HepG2 (cell line): ENCODE data around the gene SPOCD1. TPM values are rescaled to one million over a fixed set of nuclear protein-coding genes. Genes with fewer than 3 reads are reported as not detected.
A peak's percentile ranks its signal among the peaks of the same experiment; 100 is the strongest.

Experiments used
- ATAC-seq: fragments of 200-7000 bp; cut with Tn5 transposase; 3 replicates; pipeline ENCODE4 v1.9.1; 2020; ENCODE audit warnings: mild to moderate bottlenecking, moderate library complexity
- BruUV-seq: library from RNA; stranded (reverse); fragments of 400-500 nt; replicated peaks from 2 replicates; lab custom pipeline; 2021; lab: Mats Ljungman, UMichigan
- CTCF ChIA-PET: fragments of 300-600 bp; formaldehyde crosslinking; extraction: SDS; loops from one replicate; lab custom pipeline; 2021; ENCODE audit warnings: low total read pairs, inconsistent platforms, low intra/inter-chr PET ratio; lab: Yijun Ruan, JAX
- POLR2A ChIA-PET: fragments of 350-600 bp; sonication (Branson Sonifier 250); formaldehyde crosslinking; loops from one replicate; lab custom pipeline; 2020; ENCODE audit warnings: antibody characterized with exemption, inconsistent platforms; lab: Yijun Ruan, JAX
- DNase-seq: peaks from one replicate; pipeline ENCODE4 v3.0.0-alpha.2; 2015; ENCODE audit warnings: low spot score
- FAIRE-seq: peaks from 3 replicates; lab custom pipeline; 2011; peaks lifted over from hg19 to GRCh38; lab: Jason Lieb, UNC
- H2AFZ ChIP-seq: one replicate; pipeline ENCODE4 v1.6.1; 2011; ENCODE audit warnings: low read length, inconsistent platforms
- H3K27ac ChIP-seq: fragments of 300-600 bp; 3 replicates; pipeline ENCODE4 v1.8.0; 2011; ENCODE audit warnings: mixed run types, mild to moderate bottlenecking, mixed read lengths, low read length, inconsistent platforms; ENCODE audit not compliant: insufficient read depth; ENCODE audit errors: extremely low read length
- H3K27me3 ChIP-seq, 2 experiments: fragments of 200-600 bp in 1 of 2; 2 replicates in 1 of 2; 3 replicates in 1 of 2; pipeline versions ENCODE4 v1.6.0 to v1.8.0; 2011; ENCODE audit warnings: low read length in 2 of 2, mild to moderate bottlenecking in 2 of 2, moderate library complexity in 2 of 2, inconsistent platforms in 1 of 2; ENCODE audit not compliant: insufficient read depth in 2 of 2, control insufficient read depth in 1 of 2
- H3K36me3 ChIP-seq, 2 experiments: fragments of 200-600 bp in 1 of 2; replicated peaks in 1 of 2; 2 replicates in 1 of 2; 3 replicates in 1 of 2; pipeline versions ENCODE4 v1.5.1 to v1.8.0; 2011; ENCODE audit warnings: low read length in 2 of 2, inconsistent platforms in 1 of 2; ENCODE audit not compliant: insufficient read depth in 2 of 2, control insufficient read depth in 1 of 2
- H3K4me1 ChIP-seq: 2 replicates; pipeline ENCODE4 v1.5.1; 2012; ENCODE audit warnings: low read length, inconsistent platforms; ENCODE audit not compliant: insufficient read depth
- H3K4me2 ChIP-seq: 2 replicates; pipeline ENCODE4 v1.6.0; 2011; ENCODE audit warnings: low read depth, low read length, inconsistent platforms
- H3K4me3 ChIP-seq, 3 experiments: fragments of 200-600 bp in 1 of 3; sonication (generic), shearing (Covaris generic) in 1 of 3; replicated peaks in 1 of 3; 2 replicates each; pipeline ENCODE4 v1.5.1; 2011 to 2016; ENCODE audit warnings: low read length in 3 of 3, inconsistent platforms in 2 of 3, low read depth in 2 of 3, mild to moderate bottlenecking in 2 of 3, control low read depth in 1 of 3, mixed read lengths in 1 of 3; ENCODE audit not compliant: insufficient read depth in 1 of 3
- H3K79me2 ChIP-seq: one replicate; pipeline ENCODE4 v1.6.1; 2011; ENCODE audit warnings: low read length, inconsistent platforms; ENCODE audit not compliant: insufficient read depth
- H3K9ac ChIP-seq: 2 replicates; pipeline ENCODE4 v1.6.0; 2011; ENCODE audit warnings: mild to moderate bottlenecking, low read depth, low read length, inconsistent platforms; ENCODE audit not compliant: insufficient read depth
- H3K9me3 ChIP-seq: 2 replicates; pipeline ENCODE4 v1.5.1; 2012; ENCODE audit warnings: mild to moderate bottlenecking, low read length
- H4K20me1 ChIP-seq: 2 replicates; pipeline ENCODE4 v1.6.0; 2011; ENCODE audit warnings: inconsistent platforms, mild to moderate bottlenecking, low read length, moderate library complexity; ENCODE audit not compliant: insufficient read depth
- CAMTA2 ChIP-seq: sonication (generic); formaldehyde crosslinking; IDR thresholded peaks from 2 replicates; pipeline ENCODE4 v1.4.0; 2020; ENCODE audit warnings: mild to moderate bottlenecking, missing genetic modification reagents, borderline replicate concordance
- CHD2 ChIP-seq: IDR thresholded peaks from 2 replicates; pipeline ENCODE4 v1.6.1; 2011; ENCODE audit warnings: low read depth, low read length, improper control_type of control experiment
- KDM1A ChIP-seq: IDR thresholded peaks from 2 replicates; pipeline ENCODE4 v1.6.1; 2016; ENCODE audit warnings: missing compliant biosample characterization
- KLF6 ChIP-seq: IDR thresholded peaks from 2 replicates; pipeline ENCODE4 v1.8.0; 2016; ENCODE audit warnings: missing biosample characterization, missing genetic modification reagents
- MNT ChIP-seq: fragments of 450-650 bp; IDR thresholded peaks from 2 replicates; pipeline ENCODE4 v1.6.1; 2016
- RFXANK ChIP-seq: IDR thresholded peaks from 2 replicates; pipeline ENCODE4 v1.6.1; 2016
- SOX13 ChIP-seq, 3 experiments: fragments of 450-650 bp in 1 of 3; sonication (generic) in 1 of 3; formaldehyde crosslinking in 1 of 3; IDR thresholded peaks in 2 of 3; conservative IDR thresholded peaks in 1 of 3; 2 replicates each; pipeline versions ENCODE4 v1.5.0 to v1.6.1; 2016 to 2020; ENCODE audit warnings: antibody characterized with exemption in 1 of 3, mild to moderate bottlenecking in 1 of 3, missing compliant biosample characterization in 1 of 3, missing genetic modification reagents in 1 of 3, moderate library complexity in 1 of 3
- SP140L ChIP-seq: sonication (generic); formaldehyde crosslinking; IDR thresholded peaks from 2 replicates; pipeline ENCODE4 v1.4.0; 2020; ENCODE audit warnings: missing genetic modification reagents, borderline replicate concordance
- THAP9 ChIP-seq: sonication (generic); formaldehyde crosslinking; IDR thresholded peaks from 2 replicates; pipeline ENCODE4; 2020; ENCODE audit warnings: missing genetic modification reagents, mild to moderate bottlenecking, borderline replicate concordance
- ZBTB3 ChIP-seq: sonication (generic); formaldehyde crosslinking; IDR thresholded peaks from 2 replicates; pipeline ENCODE4 v1.4.0; 2020; ENCODE audit warnings: low read depth, mild to moderate bottlenecking, moderate library complexity, missing genetic modification reagents, borderline replicate concordance
- ZNF629 ChIP-seq: sonication (generic); formaldehyde crosslinking; conservative IDR thresholded peaks from 2 replicates; pipeline ENCODE4 v1.5.0; 2020; ENCODE audit warnings: missing genetic modification reagents
- WGBS: methylation state at CpG from one replicate; pipeline ENCODE4 v1.1.6; 2017; ENCODE audit warnings: low lambda C conversion rate; 5-methylcytosine and 5-hydroxymethylcytosine counted together
- in situ Hi-C: cut with HindIII; loops from 2 replicates; pipeline ENCODE4 v1.10.0; 2017; ENCODE audit warnings: low pct_unique_long_range_greater_than_20kb; ENCODE audit not compliant: extremely low pct_ligation_motif_present
- intact Hi-C: fragments of 100-400 bp; cut with micrococcal nuclease; formaldehyde crosslinking; loops from one replicate; pipeline ENCODE4 v1.10.0; 2022; ENCODE audit not compliant: unreplicated experiment
- polyA plus RNA-seq, 8 experiments: library from polyadenylated mRNA; depleted of rRNA in 3 of 8; stranded (reverse) in 7 of 8; unstranded in 1 of 8; fragments of >200 nt; fragmentation: Illumina TruSeq in 4 of 8; extraction: Trizol in 4 of 8; gene quantifications; 2 replicates each; pipeline versions ENCODE4 v1.2.1 to v1.2.3, GENCODE V29; 2011 to 2016; ENCODE audit warnings: low read depth in 4 of 8, missing spikeins in 1 of 8, mixed read lengths in 1 of 8; ENCODE audit not compliant: insufficient read depth in 1 of 8
- total RNA-seq, 5 experiments: library from RNA; depleted of rRNA; stranded (reverse); fragments of >200 nt; fragmentation: Illumina TruSeq; extraction: Trizol; gene quantifications; 2 replicates each; pipeline ENCODE4 v1.2.3, GENCODE V29; 2016; ENCODE audit warnings: low read depth in 1 of 5

Gene SPOCD1
- total and polyA plus RNA-seq, 2 of the 13 experiments (the other 11 are each of a cell fraction or from before 2014, with no cell fraction given) = 0.24 to 0.29 TPM

- Histone ChIP-seq H3K9ac (no peak overlapping the region), H3K79me2 (no peaks in the 10 kb centered on the region), H4K20me1 (no peaks in the 10 kb centered on the region), H3K27ac (no peak overlapping the region), H3K4me3 (no peak overlapping the region), H3K4me2 (no peak overlapping the region), H3K4me1 (peaks cover 22% of the 10 kb centered on the region), H3K36me3 (no peaks in the 10 kb centered on the region), H2AFZ (no peak overlapping the region), H3K27me3 (peaks cover 5 to 16% of the 10 kb centered on the region in 2 experiments; a peak in 4 of 5 replicates), H3K9me3 (no peaks in the 10 kb centered on the region)
- ATAC-seq (no peak), FAIRE-seq (no peak), DNase-seq (no peak)
- BruUV-seq = no TSS peak
- in situ Hi-C loops = loop anchor here (5.0 kb wide), 1 partner anchor 118 kb away; no protein-coding TSS in a partner anchor
- ChIA-PET CTCF (no interaction called here), POLR2A (interaction anchor here (0.6 kb wide), 1 partner anchor 295 kb away, joined by 3 read pairs; no protein-coding TSS in a partner anchor)
- 0% methylated on average over 4 of the region's 20 CpGs for WGBS
- TF ChIP-seq SP140L (CRISPR knock-in tag) = no peak
- peak; percentile 54; the same call in 1 of the 2 replicates for TF ChIP-seq MNT
- intact Hi-C loops = no loop called here
Measured at GRCh38 chr1:31785020-31785946, 30.5 kb downstream of the SPOCD1 start.

GRCh38 chr1:31784356-31785019 lies 31.3 kb downstream of the SPOCD1 start:
- BruUV-seq = no TSS peak
- DNase-seq (no peak), ATAC-seq (no peak), FAIRE-seq (no peak)
- Histone ChIP-seq H3K36me3 (no peaks in the 10 kb centered on the region), H3K79me2 (no peaks in the 10 kb centered on the region), H3K27ac (no peak overlapping the region), H3K4me1 (peaks cover 17% of the 10 kb centered on the region), H3K9me3 (no peaks in the 10 kb centered on the region), H3K9ac (no peak overlapping the region), H3K27me3 (peaks cover 5 to 16% of the 10 kb centered on the region in 2 experiments; a peak in 4 of 5 replicates), H3K4me3 (no peak overlapping the region), H3K4me2 (no peak overlapping the region), H4K20me1 (no peaks in the 10 kb centered on the region), H2AFZ (no peak overlapping the region)
- in situ Hi-C loops (loop anchor here (5.0 kb wide), 1 partner anchor 117 kb away; no protein-coding TSS in a partner anchor), intact Hi-C loops (no loop called here)
- TF ChIP-seq RFXANK (CRISPR knock-in tag) (no peak), ZNF629 (CRISPR knock-in tag) (no peak), SOX13 (IDR thresholded peaks at IDR 0.05) (no peak), SOX13 (CRISPR knock-in tag; conservative IDR thresholded peaks at IDR 0.05 in 1 of 2, IDR thresholded peaks at IDR 0.05 in 1 of 2) (no peak), CHD2 (no peak), ZBTB3 (CRISPR knock-in tag) (no peak), KLF6 (CRISPR knock-in tag) (no peak), THAP9 (CRISPR knock-in tag) (no peak), CAMTA2 (CRISPR knock-in tag) (no peak), KDM1A (CRISPR knock-in tag) (no peak)
- 0% methylated on average over 2 of the region's 4 CpGs for whole genome bisulfite sequencing
- CTCF ChIA-PET = no interaction called here
- POLR2A ChIA-PET = no interaction called here
